T-helper 17 cell (primary cell): ENCODE measurements around the gene UBR4. TPM values are rescaled to one million over a fixed set of nuclear protein-coding genes. Genes with fewer than 3 reads are reported as not detected.

Experiments used
- ATAC-seq: fragments of 150-1000 bp; cut with Tn5 transposase; 2 replicates; pipeline ENCODE4 v1.10.0; 2021; ENCODE audit warnings: mild to moderate bottlenecking, moderate library complexity
- DNase-seq, 3 donors: peaks; one replicate each; pipeline versions ENCODE4 v3.0.0 to v3.0.0-alpha.2; 2020 to 2021
- H3K9me3 ChIP-seq: one replicate; pipeline ENCODE4 v1.7.0; 2013; ENCODE audit warnings: low read length, mild to moderate bottlenecking; ENCODE audit not compliant: control insufficient read depth, poor library complexity, severe bottlenecking
- H3K27ac Mint-ChIP-seq: one replicate; pipeline ENCODE4 v1.8.0; 2022; ENCODE audit warnings: mild to moderate bottlenecking, moderate library complexity, mixed read lengths
- H3K27me3 Mint-ChIP-seq: one replicate; pipeline ENCODE4 v1.8.0; 2022; ENCODE audit warnings: mixed read lengths
- H3K36me3 Mint-ChIP-seq: one replicate; pipeline ENCODE4 v1.8.0; 2022; ENCODE audit warnings: low read depth, mixed read lengths
- H3K4me1 Mint-ChIP-seq: one replicate; pipeline ENCODE4 v1.8.0; 2022; ENCODE audit warnings: mild to moderate bottlenecking, mixed read lengths
- H3K4me3 Mint-ChIP-seq: one replicate; pipeline ENCODE4 v1.8.0; 2022; ENCODE audit warnings: mild to moderate bottlenecking, moderate library complexity, mixed read lengths
- total RNA-seq, 4 donors: library from RNA in 2 of 4; stranded (reverse) in 2 of 4; gene quantifications; one replicate each; pipeline ENCODE4 v1.2.3 and lab custom pipeline; 2022 to 2026

UBR4 gene
- total RNA-seq, 2 donors from 2014 or later = 140 to 158 TPM

DNA sequence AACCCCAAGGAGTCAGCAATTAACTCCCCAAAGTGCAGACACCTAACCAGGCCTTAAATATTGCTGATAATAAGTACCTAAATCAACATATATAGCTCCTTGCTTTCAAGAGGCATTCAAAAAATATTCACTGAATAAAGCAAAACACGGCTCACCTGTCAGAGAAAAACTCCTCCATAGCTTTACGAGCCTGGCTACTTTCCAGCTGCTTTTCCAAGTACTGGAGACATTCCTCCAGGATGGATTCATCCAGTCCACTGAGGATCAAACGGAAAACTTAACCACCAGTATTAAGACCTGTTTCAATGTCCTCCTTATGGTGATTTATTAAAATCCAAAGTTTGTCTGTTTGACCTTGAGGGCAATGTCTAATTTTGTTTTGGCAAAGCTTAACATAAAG is 44.6 kb downstream of the UBR4 start:
- H3K36me3 Mint-ChIP-seq = peaks cover 13% of the 10 kb centered on the region
- H3K27ac Mint-ChIP-seq = peak overlapping the region; percentile 37
- no peaks in the 10 kb centered on the region for H3K27me3 Mint-ChIP-seq
- peaks cover 2% of the 10 kb centered on the region for H3K4me1 Mint-ChIP-seq
- H3K9me3 ChIP-seq = no peaks in the 10 kb centered on the region
- DNase-seq = no peak
- ATAC-seq = no peak
- H3K4me3 Mint-ChIP-seq = no peak overlapping the region

DNA sequence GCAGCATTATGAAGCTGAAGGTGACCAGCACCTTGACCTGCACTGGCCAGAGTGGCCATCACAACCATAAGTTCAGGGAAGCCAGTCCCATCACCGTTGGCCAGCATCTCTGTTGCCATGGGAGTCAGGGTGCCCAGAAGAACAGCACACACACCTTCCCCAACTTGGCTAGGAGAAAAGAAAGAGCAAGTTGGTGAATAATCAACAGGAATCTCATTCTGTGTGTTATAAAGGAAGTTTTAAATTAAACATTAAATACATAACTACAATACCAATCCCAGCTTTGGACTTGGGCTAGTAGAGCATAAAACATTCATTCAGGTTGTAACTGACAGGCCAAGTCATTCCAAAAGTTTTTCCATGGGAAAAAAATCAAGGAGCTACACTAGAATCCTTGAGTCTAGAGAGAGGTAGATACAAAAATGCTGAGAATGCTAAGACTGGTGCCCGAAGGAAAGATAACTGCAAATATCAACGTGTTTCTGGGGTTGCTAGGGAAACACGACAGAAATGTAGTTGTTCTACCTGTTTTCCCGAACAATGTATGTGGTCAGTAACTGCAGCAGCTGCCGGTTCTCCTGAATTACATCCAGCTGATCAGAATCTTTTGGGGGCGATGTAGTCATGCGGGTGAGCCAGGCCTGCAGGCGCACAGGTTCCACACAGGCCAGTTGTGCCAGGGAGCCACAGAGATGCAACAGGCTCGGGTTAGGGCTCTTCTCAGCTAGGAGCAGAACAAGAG is 45.6 kb downstream of the UBR4 start:
- ATAC-seq (no peak), DNase-seq (no peak)
- Mint-ChIP-seq H3K4me1 (peaks cover 2% of the 10 kb centered on the region), H3K4me3 (no peak overlapping the region), H3K27ac (no peak overlapping the region), H3K36me3 (peaks cover 14% of the 10 kb centered on the region), H3K27me3 (no peaks in the 10 kb centered on the region)
- H3K9me3 ChIP-seq = no peaks in the 10 kb centered on the region

DNA sequence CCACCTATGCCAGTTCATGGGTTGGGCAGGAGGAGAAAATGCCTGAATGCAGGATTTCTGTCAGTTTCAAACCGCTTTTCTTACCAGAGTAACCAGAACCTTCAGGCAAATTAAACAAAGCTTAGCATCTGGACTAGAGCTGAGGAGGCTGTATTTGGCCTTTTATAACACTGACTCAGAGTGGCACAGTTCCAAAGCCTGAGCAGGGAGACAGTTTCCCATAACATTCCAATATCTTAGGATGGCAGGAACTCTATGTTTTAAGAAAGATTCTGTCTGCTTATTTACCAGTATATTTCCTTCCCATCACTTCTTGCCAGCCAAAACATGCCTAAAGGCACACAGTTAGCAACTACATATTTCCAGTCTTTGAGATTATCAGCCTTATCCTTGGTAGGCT is 46.8 kb downstream of the UBR4 start:
- no peak overlapping the region for H3K4me3 Mint-ChIP-seq
- peaks cover 8% of the 10 kb centered on the region for H3K36me3 Mint-ChIP-seq
- no peaks in the 10 kb centered on the region for H3K9me3 ChIP-seq
- ATAC-seq (no peak), DNase-seq (no peak)
- H3K4me1 Mint-ChIP-seq = peaks cover 2% of the 10 kb centered on the region
- H3K27me3 Mint-ChIP-seq = no peaks in the 10 kb centered on the region
- H3K27ac Mint-ChIP-seq = no peak overlapping the region

DNA sequence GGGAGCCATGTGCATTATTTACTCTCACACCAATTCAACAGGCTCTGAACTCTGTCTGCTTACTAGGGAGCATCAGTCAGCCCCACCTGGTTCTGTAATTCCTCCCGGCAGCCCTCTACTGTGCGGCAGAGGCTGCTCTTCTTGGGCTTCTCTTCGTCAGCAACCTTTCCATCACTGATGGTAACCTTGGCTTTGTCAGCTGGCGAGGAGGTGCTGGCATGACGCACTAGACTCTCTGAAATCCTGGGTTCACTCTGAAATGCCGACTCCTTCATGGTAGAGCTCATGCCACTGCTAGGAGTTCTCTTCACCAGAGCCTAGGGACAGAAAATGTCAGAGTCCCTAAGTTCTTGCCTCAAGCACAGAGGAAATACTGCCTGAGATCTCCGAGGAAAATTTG is 49.2 kb downstream of the UBR4 start:
- Mint-ChIP-seq H3K27ac (no peak overlapping the region), H3K4me3 (no peak overlapping the region), H3K4me1 (peaks cover 6% of the 10 kb centered on the region), H3K36me3 (peaks cover 8% of the 10 kb centered on the region), H3K27me3 (no peaks in the 10 kb centered on the region)
- ATAC-seq (no peak), DNase-seq (no peak)
- no peaks in the 10 kb centered on the region for H3K9me3 ChIP-seq

DNA sequence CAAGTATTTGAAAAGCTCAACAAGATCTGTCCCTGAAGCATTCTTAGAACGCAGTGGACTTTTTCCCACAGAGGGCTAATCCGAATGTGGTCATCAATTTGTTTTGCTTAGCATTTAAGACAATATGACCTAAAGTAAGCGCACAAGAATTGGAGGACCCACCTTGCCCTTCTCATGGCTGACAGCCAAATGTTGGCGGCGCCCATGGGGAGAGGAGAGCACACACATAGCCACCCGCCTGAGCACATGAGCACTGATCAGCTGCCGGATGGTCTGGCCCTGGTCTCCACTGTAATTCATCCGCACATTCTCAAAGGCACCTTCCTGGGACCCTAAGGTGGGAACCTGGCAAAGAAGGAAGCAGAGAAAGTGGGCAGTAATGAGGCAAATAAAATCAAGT is 52.4 kb downstream of the UBR4 start:
- ATAC-seq = no peak
- DNase-seq = no peak
- H3K27ac Mint-ChIP-seq = no peak overlapping the region
- H3K36me3 Mint-ChIP-seq = peaks cover 14% of the 10 kb centered on the region
- H3K4me3 Mint-ChIP-seq = no peak overlapping the region
- H3K27me3 Mint-ChIP-seq = no peaks in the 10 kb centered on the region
- no peaks in the 10 kb centered on the region for H3K9me3 ChIP-seq
- peaks cover 4% of the 10 kb centered on the region for H3K4me1 Mint-ChIP-seq

DNA sequence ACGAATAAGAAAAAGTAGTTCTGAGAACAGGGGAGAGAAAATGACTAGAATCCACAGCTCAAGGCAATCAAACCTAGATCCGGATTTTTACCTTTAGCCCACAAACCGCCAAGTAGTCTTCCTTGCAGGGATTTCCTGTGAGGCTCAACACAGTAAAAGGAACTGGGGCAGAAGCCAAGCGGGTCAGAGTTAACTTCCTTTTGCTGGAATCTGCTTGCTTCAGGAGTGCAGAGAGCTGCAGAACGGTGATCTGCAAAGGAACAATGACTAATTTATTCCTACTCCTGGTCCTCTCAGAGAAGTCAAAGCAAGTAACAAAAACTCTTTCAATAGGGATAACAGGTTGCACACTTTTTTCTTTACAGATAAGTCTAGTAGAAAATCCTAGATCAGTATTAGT is 53.4 kb downstream of the UBR4 start:
- peak overlapping the region; percentile 6 for H3K27ac Mint-ChIP-seq
- DNase-seq (no peak), ATAC-seq (no peak)
- no peaks in the 10 kb centered on the region for H3K9me3 ChIP-seq
- H3K27me3 Mint-ChIP-seq = no peaks in the 10 kb centered on the region
- H3K4me1 Mint-ChIP-seq = peaks cover 4% of the 10 kb centered on the region
- H3K36me3 Mint-ChIP-seq = peaks cover 12% of the 10 kb centered on the region
- H3K4me3 Mint-ChIP-seq = no peak overlapping the region

DNA sequence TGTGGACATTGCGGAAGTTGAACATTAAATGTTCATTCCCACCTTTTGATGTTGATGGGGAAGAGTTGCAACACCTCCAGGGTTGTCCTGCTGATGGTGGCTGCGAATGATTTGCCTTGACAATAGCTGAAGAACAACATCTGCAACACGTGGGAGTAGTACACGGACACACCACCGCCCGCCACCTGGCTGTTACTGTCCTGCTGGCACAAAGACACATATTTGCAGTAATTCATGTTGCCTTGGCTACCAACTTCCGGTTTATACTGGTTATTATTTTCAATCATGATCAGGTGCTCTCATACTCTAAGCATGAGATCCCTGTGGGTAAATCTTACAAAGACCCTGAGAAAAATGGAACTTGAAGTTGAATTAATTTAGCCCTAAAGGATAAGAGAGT is 55.2 kb downstream of the UBR4 start:
- Mint-ChIP-seq H3K4me1 (peaks cover 4% of the 10 kb centered on the region), H3K27ac (peak overlapping the region; percentile 67), H3K27me3 (no peaks in the 10 kb centered on the region), H3K36me3 (peaks cover 12% of the 10 kb centered on the region), H3K4me3 (no peak overlapping the region)
- H3K9me3 ChIP-seq = no peaks in the 10 kb centered on the region
- DNase-seq (no peak), ATAC-seq (no peak)

DNA sequence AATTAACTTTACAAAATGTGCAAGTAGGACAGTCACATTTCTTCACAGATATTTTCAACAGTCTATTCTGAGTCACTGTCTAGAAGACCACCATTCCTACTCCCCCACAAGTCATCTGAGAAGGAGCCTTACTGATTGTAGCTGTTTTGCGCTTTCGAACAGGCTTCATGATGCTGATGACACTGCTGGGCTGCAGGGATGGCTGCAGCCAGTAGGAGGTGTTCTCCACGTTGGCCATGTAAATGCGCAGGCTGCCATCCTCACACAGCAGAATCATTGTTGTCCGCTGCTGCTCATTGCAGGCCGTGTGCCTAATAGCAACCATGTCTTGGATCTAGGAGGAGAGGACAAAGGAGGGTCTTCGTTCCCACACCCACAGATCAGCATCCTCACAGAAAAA is 56.9 kb downstream of the UBR4 start:
- Mint-ChIP-seq H3K4me1 (peaks cover 10% of the 10 kb centered on the region), H3K27me3 (no peaks in the 10 kb centered on the region), H3K27ac (no peak overlapping the region), H3K36me3 (peaks cover 20% of the 10 kb centered on the region), H3K4me3 (peak overlapping the region; percentile 39)
- DNase-seq (no peak), ATAC-seq (no peak)
- H3K9me3 ChIP-seq = no peaks in the 10 kb centered on the region

DNA sequence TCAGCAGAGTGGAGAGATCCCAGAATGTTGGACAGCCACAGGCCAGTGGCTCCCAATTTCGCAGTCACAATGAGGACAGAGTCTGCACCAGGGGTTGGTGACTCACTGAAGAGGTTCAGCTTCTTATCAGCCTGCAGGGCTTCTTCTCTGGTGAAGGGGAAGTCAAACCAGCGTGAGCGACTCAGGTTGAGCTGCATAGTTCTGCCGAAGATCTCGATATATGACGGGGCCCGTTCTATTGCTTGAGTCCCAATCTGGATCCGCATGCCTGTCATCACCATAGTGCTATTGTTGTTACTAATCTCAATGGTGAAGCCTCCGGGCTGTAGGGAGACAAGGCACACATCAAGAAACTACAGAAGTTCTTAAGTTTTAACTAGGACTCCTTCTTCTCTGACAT is 58.5 kb downstream of the UBR4 start:
- no peak for ATAC-seq
- H3K36me3 Mint-ChIP-seq = peaks cover 20% of the 10 kb centered on the region
- no peak overlapping the region for H3K4me3 Mint-ChIP-seq
- H3K27ac Mint-ChIP-seq = peak overlapping the region; percentile 21
- H3K4me1 Mint-ChIP-seq = peaks cover 8% of the 10 kb centered on the region
- H3K9me3 ChIP-seq = no peaks in the 10 kb centered on the region
- no peak for DNase-seq
- H3K27me3 Mint-ChIP-seq = no peaks in the 10 kb centered on the region

DNA sequence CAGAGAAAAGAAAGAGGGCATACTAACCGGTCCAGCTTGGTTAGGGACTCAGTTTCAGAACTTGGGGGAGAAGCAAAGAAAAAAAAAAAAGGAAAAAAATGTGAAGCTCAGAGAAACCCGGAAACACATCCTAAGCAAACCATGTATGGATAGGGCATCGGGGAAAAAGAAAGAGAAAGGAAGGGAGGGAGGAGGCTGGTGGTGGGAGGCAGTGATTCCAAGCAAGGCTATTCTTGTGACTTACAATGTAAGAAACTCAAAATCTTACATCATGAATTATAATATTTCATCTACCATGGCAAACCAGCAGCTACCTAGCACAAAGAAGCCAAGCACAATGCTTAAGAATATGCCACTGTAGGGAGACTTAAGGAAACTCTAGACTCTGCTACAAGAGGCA is 60.3 kb downstream of the UBR4 start:
- no peak overlapping the region for H3K4me3 Mint-ChIP-seq
- H3K9me3 ChIP-seq = no peaks in the 10 kb centered on the region
- H3K27ac Mint-ChIP-seq = no peak overlapping the region
- H3K36me3 Mint-ChIP-seq = peaks cover 23% of the 10 kb centered on the region
- DNase-seq (no peak), ATAC-seq (no peak)
- no peaks in the 10 kb centered on the region for H3K27me3 Mint-ChIP-seq
- peaks cover 6% of the 10 kb centered on the region for H3K4me1 Mint-ChIP-seq

DNA sequence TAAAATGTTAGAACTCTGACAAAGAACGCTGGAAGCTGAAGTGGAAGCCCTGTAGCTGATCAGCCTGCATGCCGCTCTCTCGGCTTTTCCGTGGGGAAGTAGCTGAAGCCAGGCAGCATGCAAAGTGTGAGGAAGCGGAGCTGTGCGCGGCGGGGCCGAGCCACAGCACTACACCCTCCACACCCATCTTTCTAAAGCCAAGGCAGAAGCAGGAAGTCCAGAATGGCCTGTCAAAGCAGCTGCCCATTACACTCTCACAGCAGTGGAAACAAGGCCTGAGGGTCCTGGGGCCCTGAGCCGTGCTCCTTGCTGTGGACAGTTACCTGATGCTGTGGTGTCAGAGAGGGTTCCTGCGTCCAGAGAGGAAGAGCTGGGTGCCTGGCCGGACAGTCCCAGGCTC is 69.6 kb downstream of the UBR4 start:
- Mint-ChIP-seq H3K36me3 (peaks cover 16% of the 10 kb centered on the region), H3K4me3 (no peak overlapping the region), H3K27ac (no peak overlapping the region), H3K27me3 (no peaks in the 10 kb centered on the region), H3K4me1 (peaks cover 4% of the 10 kb centered on the region)
- no peaks in the 10 kb centered on the region for H3K9me3 ChIP-seq
- DNase-seq (no peak), ATAC-seq (no peak)

DNA sequence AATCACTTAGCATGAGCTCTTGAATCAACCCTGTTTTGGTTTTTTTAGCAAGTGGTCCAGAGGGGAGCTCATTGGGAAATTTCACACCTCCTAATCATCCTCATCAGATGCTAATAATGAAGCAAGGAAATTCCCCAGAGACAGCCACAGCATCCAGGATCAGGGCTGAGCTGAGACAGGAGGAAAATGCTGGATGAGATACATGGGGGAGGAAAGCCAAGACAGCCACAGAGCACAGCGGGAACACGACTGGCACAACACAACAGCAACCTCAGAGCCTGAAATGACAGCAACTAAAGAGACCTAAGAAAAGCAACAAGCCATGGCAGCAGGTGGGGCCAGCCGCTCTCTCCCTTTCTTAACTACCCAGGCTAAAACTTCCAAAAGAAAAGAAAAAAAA is 70.4 kb downstream of the UBR4 start:
- no peak for ATAC-seq
- DNase-seq = no peak
- Mint-ChIP-seq H3K4me3 (no peak overlapping the region), H3K27me3 (no peaks in the 10 kb centered on the region), H3K27ac (peak overlapping the region; percentile 66), H3K36me3 (peaks cover 17% of the 10 kb centered on the region), H3K4me1 (peaks cover 4% of the 10 kb centered on the region)
- no peaks in the 10 kb centered on the region for H3K9me3 ChIP-seq

DNA sequence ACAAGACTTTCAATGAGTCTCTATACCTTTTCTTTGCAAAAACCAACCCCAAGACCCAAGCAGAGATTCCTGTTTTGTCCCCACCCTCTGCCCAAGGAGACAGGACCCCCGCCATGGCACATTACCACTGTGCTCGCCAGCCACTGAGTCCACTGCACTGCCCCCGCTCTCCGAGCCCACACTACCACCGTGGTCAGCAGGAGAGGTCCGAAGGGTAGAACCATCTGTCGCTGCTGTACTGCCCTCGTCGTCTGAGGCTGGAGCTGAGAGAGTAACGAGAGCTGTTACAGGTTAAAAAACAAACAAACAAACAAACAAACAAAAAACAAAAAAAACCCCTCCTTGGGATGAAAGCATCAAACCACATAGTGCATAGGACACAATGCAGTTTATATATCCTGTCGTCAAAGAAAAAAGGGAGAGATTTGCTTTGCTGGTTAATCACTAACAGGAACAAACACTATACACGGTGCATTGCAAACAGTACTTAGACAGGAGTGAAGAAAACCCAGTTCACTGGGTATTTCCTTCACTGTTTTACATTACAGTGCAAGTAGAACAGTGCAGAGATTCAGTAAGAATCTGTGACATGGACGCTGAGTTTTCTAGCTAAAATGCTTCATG is 71.0 kb downstream of the UBR4 start:
- ATAC-seq = no peak
- Mint-ChIP-seq H3K36me3 (peaks cover 22% of the 10 kb centered on the region), H3K27me3 (no peaks in the 10 kb centered on the region), H3K27ac (peak overlapping the region; percentile 66), H3K4me3 (no peak overlapping the region), H3K4me1 (peaks cover 4% of the 10 kb centered on the region)
- no peaks in the 10 kb centered on the region for H3K9me3 ChIP-seq
- DNase-seq = no peak

DNA sequence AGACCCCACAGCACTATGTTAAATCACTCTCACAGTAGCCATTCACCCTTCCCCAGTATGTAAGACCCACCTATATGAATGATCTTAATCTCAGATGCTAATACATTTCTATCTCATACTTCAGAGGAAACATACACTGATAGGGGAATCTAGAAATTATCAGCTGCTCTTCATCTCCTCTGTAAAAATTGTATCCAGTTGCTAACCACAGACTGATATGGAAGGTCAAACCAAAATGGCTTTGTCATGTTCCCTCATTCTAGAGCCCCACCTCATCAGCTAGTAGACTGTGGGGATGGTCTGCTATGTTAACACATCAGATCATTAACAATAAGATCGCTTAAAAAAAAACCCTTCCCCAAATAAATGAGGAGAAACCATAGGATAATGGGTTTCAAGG is 71.7 kb downstream of the UBR4 start:
- no peaks in the 10 kb centered on the region for H3K9me3 ChIP-seq
- Mint-ChIP-seq H3K36me3 (peaks cover 22% of the 10 kb centered on the region), H3K27ac (no peak overlapping the region), H3K27me3 (no peaks in the 10 kb centered on the region), H3K4me3 (no peak overlapping the region), H3K4me1 (peaks cover 4% of the 10 kb centered on the region)
- no peak for DNase-seq
- no peak for ATAC-seq
